GM12878 (cell line): ENCODE data around the gene PUDP. TPM values are rescaled to one million over a fixed set of nuclear protein-coding genes. Genes with fewer than 3 reads are reported as not detected.

Experiments
- ATAC-seq: fragments of 200-7000 bp; cut with Tn5 transposase; 3 replicates; pipeline ENCODE4 v1.9.1; 2020; ENCODE audit warnings: mild to moderate bottlenecking, moderate library complexity
- BruUV-seq: library from RNA; stranded (reverse); fragments of 400-500 nt; replicated peaks from 2 replicates; lab custom pipeline; 2021; lab: Mats Ljungman, UMichigan
- CTCF ChIA-PET: fragments of 300-600 bp; sonication (Branson Sonifier 250); formaldehyde crosslinking; extraction: SDS; loops from one replicate; lab custom pipeline; 2021; ENCODE audit warnings: inconsistent platforms; lab: Yijun Ruan, JAX
- POLR2A ChIA-PET: fragments of 350-600 bp; formaldehyde crosslinking; extraction: SDS; loops from one replicate; lab custom pipeline; 2021; ENCODE audit warnings: inconsistent platforms; lab: Charles Lee
- RAD21 ChIA-PET: fragments of 300-600 bp; sonication (Branson Sonifier 250); formaldehyde crosslinking; loops from one replicate; lab custom pipeline; 2023; ENCODE audit warnings: antibody characterized with exemption; ENCODE audit not compliant: unreplicated experiment; lab: Charles Lee
- SMC1A ChIA-PET: fragments of 300-600 bp; sonication (Branson Sonifier 250); formaldehyde crosslinking; loops from one replicate; lab custom pipeline; 2023; ENCODE audit not compliant: unreplicated experiment, uncharacterized antibody; lab: Charles Lee
- DNase-seq: peaks from one replicate; pipeline ENCODE4 v3.0.0-alpha.2; 2011; ENCODE audit warnings: low read depth, low spot score
- FAIRE-seq: peaks from 3 replicates; lab custom pipeline; 2011; peaks lifted over from hg19 to GRCh38; lab: Jason Lieb, UNC
- H2AFZ ChIP-seq: 2 replicates; pipeline ENCODE4 v1.6.0; 2011; ENCODE audit warnings: low read depth, low read length, control low read depth; ENCODE audit not compliant: control insufficient read depth
- H3K27ac ChIP-seq: 2 replicates; pipeline ENCODE4 v1.5.1; 2011; ENCODE audit warnings: control low read depth; ENCODE audit not compliant: control insufficient read depth, insufficient read depth
- H3K27me3 ChIP-seq, 2 experiments: replicated peaks in 1 of 2; 2 replicates each; pipeline versions ENCODE4 v1.6.0 to v1.6.1; 2011; ENCODE audit warnings: low read length in 1 of 2; ENCODE audit not compliant: control insufficient read depth in 2 of 2, insufficient read depth in 2 of 2
- H3K36me3 ChIP-seq, 2 experiments: 2 replicates each; pipeline ENCODE4 v1.5.1; 2011; ENCODE audit warnings: low read length in 1 of 2; ENCODE audit not compliant: control insufficient read depth in 2 of 2, insufficient read depth in 2 of 2
- H3K4me1 ChIP-seq: 2 replicates; pipeline ENCODE4 v1.6.1; 2011; ENCODE audit warnings: mild to moderate bottlenecking, low read length, moderate library complexity, mixed read lengths; ENCODE audit not compliant: control insufficient read depth, insufficient read depth
- H3K4me2 ChIP-seq: 2 replicates; pipeline ENCODE4 v1.6.0; 2011; ENCODE audit warnings: control low read depth; ENCODE audit not compliant: control insufficient read depth, insufficient read depth
- H3K4me3 ChIP-seq: fragments of 200-600 bp; sonication (generic); 2 replicates; pipeline ENCODE4 v1.5.1; 2016
- H3K79me2 ChIP-seq: 2 replicates; pipeline ENCODE4 v1.6.0; 2011; ENCODE audit warnings: low read length; ENCODE audit not compliant: control insufficient read depth, insufficient read depth
- H3K9ac ChIP-seq: 2 replicates; pipeline ENCODE4 v1.8.0; 2011; ENCODE audit warnings: low read length, control low read depth, mixed read lengths; ENCODE audit not compliant: control insufficient read depth, insufficient read depth
- H3K9me3 ChIP-seq: replicated peaks from 3 replicates; pipeline ENCODE4 v1.5.1; 2011; ENCODE audit warnings: mild to moderate bottlenecking, low read length; ENCODE audit not compliant: control insufficient read depth, insufficient read depth
- H4K20me1 ChIP-seq: 2 replicates; pipeline ENCODE4 v1.6.0; 2011; ENCODE audit not compliant: control insufficient read depth, insufficient read depth
- CTCF ChIP-seq, 3 experiments: IDR thresholded peaks in 2 of 3; conservative IDR thresholded peaks in 1 of 3; 2 replicates each; pipeline ENCODE4 v1.5.1; 2011; ENCODE audit warnings: low read depth in 3 of 3, low read length in 3 of 3, mild to moderate bottlenecking in 3 of 3, control low read depth in 2 of 3, moderate library complexity in 2 of 3, inconsistent platforms in 1 of 3, mixed read lengths in 1 of 3; ENCODE audit not compliant: control insufficient read depth in 2 of 3, insufficient read depth in 1 of 3; ENCODE audit errors: extremely low read depth in 1 of 3
- E2F4 ChIP-seq: IDR thresholded peaks from 2 replicates; pipeline ENCODE4 v1.6.1; 2012; ENCODE audit warnings: low read depth, low read length, improper control_type of control experiment
- EED ChIP-seq: sonication (generic); IDR thresholded peaks from 2 replicates; pipeline ENCODE4 v1.6.1; 2016; ENCODE audit warnings: antibody characterized with exemption, low read depth
- ETV6 ChIP-seq, 2 experiments: fragments of 450-650 bp in 1 of 2; IDR thresholded peaks in 1 of 2; conservative IDR thresholded peaks in 1 of 2; 2 replicates each; pipeline ENCODE4 v1.6.1; 2014; ENCODE audit warnings: antibody characterized with exemption in 1 of 2, borderline replicate concordance in 1 of 2, low read depth in 1 of 2, mild to moderate bottlenecking in 1 of 2, moderate library complexity in 1 of 2
- HCFC1 ChIP-seq: fragments of 150-350 bp; IDR thresholded peaks from 2 replicates; pipeline ENCODE4 v1.6.1; 2014; ENCODE audit warnings: low read length
- IKZF1 ChIP-seq: fragments of 450-650 bp; conservative IDR thresholded peaks from 2 replicates; pipeline ENCODE4 v1.6.1; 2017; ENCODE audit warnings: antibody characterized with exemption, mild to moderate bottlenecking
- IKZF2 ChIP-seq, 2 experiments: fragments of 450-650 bp; IDR thresholded peaks; 2 replicates each; pipeline ENCODE4 v1.6.1; 2017; ENCODE audit warnings: mild to moderate bottlenecking in 2 of 2, moderate library complexity in 2 of 2
- NBN ChIP-seq: fragments of 450-650 bp; IDR thresholded peaks from 2 replicates; pipeline ENCODE4 v1.6.1; 2016
- NR2F1 ChIP-seq: fragments of 450-650 bp; conservative IDR thresholded peaks from 2 replicates; pipeline ENCODE4 v1.6.1; 2017; ENCODE audit warnings: mild to moderate bottlenecking
- POU2F2 ChIP-seq: IDR thresholded peaks from 3 replicates; pipeline ENCODE4 v1.6.1; 2011; ENCODE audit warnings: low read depth, mild to moderate bottlenecking, low read length, borderline replicate concordance
- REST ChIP-seq: IDR thresholded peaks from 2 replicates; pipeline ENCODE4 v1.6.1; 2012; ENCODE audit warnings: mild to moderate bottlenecking, low read depth, low read length
- SPI1 ChIP-seq: IDR thresholded peaks from 2 replicates; pipeline ENCODE4 v1.6.1; 2011; ENCODE audit warnings: low read depth, mild to moderate bottlenecking, low read length, moderate library complexity, borderline replicate concordance; ENCODE audit not compliant: insufficient read depth
- SUZ12 ChIP-seq: fragments of 200-600 bp; sonication (generic); IDR thresholded peaks from one replicate; pipeline ENCODE4 v1.6.1; 2018; ENCODE audit warnings: antibody characterized with exemption, mild to moderate bottlenecking; ENCODE audit not compliant: unreplicated experiment
- ZNF217 ChIP-seq: fragments of 450-650 bp; IDR thresholded peaks from 2 replicates; pipeline ENCODE4 v1.6.1; 2017; ENCODE audit warnings: antibody characterized with exemption, mild to moderate bottlenecking
- WGBS: methylation state at CpG from one replicate; pipeline ENCODE4 v1.1.6; 2016; ENCODE audit warnings: low lambda C conversion rate; ENCODE audit not compliant: insufficient replicate concordance, insufficient coverage; ENCODE audit errors: missing lambda C conversion rate; 5-methylcytosine and 5-hydroxymethylcytosine counted together
- in situ Hi-C: fragments of 300-500 bp; cut with MboI; formaldehyde crosslinking; loops from 9 replicates; pipeline ENCODE4 v1.14.3; 2018; ENCODE audit warnings: mixed read lengths
- intact Hi-C: fragments of 100-400 bp; cut with micrococcal nuclease; formaldehyde crosslinking; loops from one replicate; pipeline ENCODE4 v1.14.2; 2022; ENCODE audit not compliant: unreplicated experiment
- polyA plus RNA-seq, 11 experiments: library from polyadenylated mRNA; depleted of rRNA in 4 of 11; unstranded in 6 of 11; stranded (reverse) in 5 of 11; fragments of >200 nt; fragmentation: Nextera tagmentation in 4 of 11; fragmentation: Illumina TruSeq in 1 of 11; extraction: Ambion mirVana in 4 of 11; extraction: Trizol in 1 of 11; gene quantifications; 1 replicate in 1 of 11; 2 replicates in 10 of 11; pipeline versions ENCODE4 v1.2.1 to v1.2.3, GENCODE V29; 2011 to 2016; ENCODE audit warnings: inconsistent platforms in 2 of 11, missing spikeins in 2 of 11, low read depth in 1 of 11
- total RNA-seq, 4 experiments: library from RNA; depleted of rRNA in 3 of 4; stranded (reverse); fragments of >200 nt in 3 of 4; fragmentation: Illumina TruSeq in 1 of 4; extraction: Trizol in 1 of 4; gene quantifications; 2 replicates each; pipeline versions ENCODE4 v1.2.1 to v1.2.3, GENCODE V29; 2013 to 2021

The PUDP gene
- total and polyA plus RNA-seq, 10 of the 15 experiments (the other 5 are each of a cell fraction or from before 2014, with no cell fraction given) = 30.8 to 83.5 (median 61.7) TPM

DNA sequence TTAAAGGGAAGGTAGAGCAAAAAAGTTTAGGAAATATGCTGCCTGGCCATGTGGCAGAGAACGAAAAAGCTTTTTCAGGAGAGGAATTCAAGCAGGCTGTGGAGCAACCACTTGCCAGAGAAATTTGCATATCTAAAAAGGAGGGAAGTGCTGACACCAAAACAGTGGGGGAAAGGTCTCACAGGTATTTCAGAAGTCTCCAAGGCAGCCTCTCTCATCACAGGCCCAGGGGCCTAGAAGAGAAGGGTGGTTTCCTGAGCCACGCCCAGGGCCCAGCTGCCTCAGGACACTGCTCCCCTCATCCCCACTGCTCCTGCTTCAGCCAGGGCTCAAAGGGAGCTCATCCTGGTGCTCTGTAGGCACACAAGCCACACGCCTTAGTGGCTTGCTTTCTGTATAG is 30.4 kb downstream of the PUDP start:
- no peak overlapping the region for H3K9ac ChIP-seq
- in situ Hi-C loops (no loop called here), intact Hi-C loops (no loop called here)
- CTCF ChIA-PET = interaction anchor here (1.2 kb wide), 1 partner anchor 29 kb away, joined by 6 read pairs; no protein-coding TSS in a partner anchor
- H3K79me2 ChIP-seq = peaks cover 30% of the 10 kb centered on the region
- no peaks in the 10 kb centered on the region for H4K20me1 ChIP-seq
- SMC1A ChIA-PET = interaction anchor here (0.7 to 3.6 kb wide), 2 partner anchors 17 to 28 kb away, joined by 5 to 39 read pairs; no protein-coding TSS in a partner anchor
- no peak for TF ChIP-seq CTCF (IDR thresholded peaks at IDR 0.05 in 2 of 3, conservative IDR thresholded peaks at IDR 0.05 in 1 of 3; ENCODE audit: control insufficient read depth in 2 of 3, extremely low read depth in 1 of 3, insufficient read depth in 1 of 3, low read depth in 3 of 3, low read length in 3 of 3)
- TF ChIP-seq IKZF2 (IDR thresholded peaks at IDR 0.05) = peak in 1 of 2 experiments; percentile 19; a peak in 2 of 4 replicates
- no peak for TF ChIP-seq NR2F1
- TF ChIP-seq SUZ12 = no peak
- peak in 1 of 2 experiments; percentile 9; a peak in 1 of 4 replicates for TF ChIP-seq ETV6 (conservative IDR thresholded peaks at IDR 0.05 in 1 of 2, IDR thresholded peaks at IDR 0.05 in 1 of 2; ENCODE audit: borderline replicate concordance in 1 of 2, low read depth in 1 of 2)
- peak; percentile 35; the same call in 1 of the 2 replicates for TF ChIP-seq ZNF217
- no peak; the same call in 1 of the 2 replicates for TF ChIP-seq IKZF1
- TF ChIP-seq REST = no peak
- 0 out of 2 replicates have a peak, but pooled peaks have one; percentile 8 for TF ChIP-seq NBN
- TF ChIP-seq HCFC1 = no peak
- TF ChIP-seq SPI1 = 0 out of 2 replicates have a peak, but pooled peaks have one; percentile 21
- TF ChIP-seq POU2F2 = 0 out of 3 replicates have a peak, but pooled peaks have one; percentile 15
- TF ChIP-seq EED = peak; percentile 50
- TF ChIP-seq E2F4 = no peak
- H3K36me3 ChIP-seq = peaks cover 0 to 4% of the 10 kb centered on the region in 2 experiments; a peak in 2 of 4 replicates
- H3K27me3 ChIP-seq = no peaks in the 10 kb centered on the region
- DNase-seq (no peak), ATAC-seq (peak; percentile 60), FAIRE-seq (no peak)
- BruUV-seq = no TSS peak
- peak overlapping the region; percentile 21; the same call in 1 of the 2 replicates for H3K4me2 ChIP-seq
- H3K4me3 ChIP-seq = no peak overlapping the region
- H3K27ac ChIP-seq = peak overlapping the region; percentile 76
- peaks cover 2% of the 10 kb centered on the region; the same call in 1 of the 3 replicates for H3K9me3 ChIP-seq
- H2AFZ ChIP-seq = no peak overlapping the region
- WGBS = 32% methylated on average over 3 of the region's 3 CpGs
- POLR2A ChIA-PET = interaction anchor here (0.9 to 10.2 kb wide), 4 partner anchors 8 to 33 kb away, joined by 3 to 117 read pairs (median 3); partner anchors contain the start of genes PUDP and STS
- H3K4me1 ChIP-seq = peaks cover 69% of the 10 kb centered on the region
- RAD21 ChIA-PET = interaction anchor here (0.6 to 10.2 kb wide), 6 partner anchors 8 to 379 kb away, joined by 3 to 127 read pairs (median 4); partner anchors contain the start of genes PUDP and STS
